ENCODE results near the gene CEP170B. TPM values are rescaled to one million over a fixed set of nuclear protein-coding genes. Genes with fewer than 3 reads are reported as not detected.

Gene CEP170B
- total and polyA plus RNA-seq, 9 of the 15 experiments (the other 6 are each of a cell fraction or from before 2014, with no cell fraction given), result 0.01 to 10.2 (median 2.2) TPM

- TF ChIP-seq ZNF407 (IDR thresholded peaks at IDR 0.05; ENCODE audit: low read depth) (no peak), HDAC6 (IDR thresholded peaks at IDR 0.05; ENCODE audit: low read depth, low read length) (no peak), SNIP1 (IDR thresholded peaks at IDR 0.05; ENCODE audit: low read depth) (no peak), ZNF639 (CRISPR knock-in tag; conservative IDR thresholded peaks at IDR 0.05 in 1 of 2, IDR thresholded peaks at IDR 0.05 in 1 of 2) (no peak), SMARCA5 (IDR thresholded peaks at IDR 0.05) (no peak), HDAC3 (IDR thresholded peaks at IDR 0.05; ENCODE audit: borderline replicate concordance, partially characterized antibody) (no peak), PRMT5 (CRISPR knock-in tag; IDR thresholded peaks at IDR 0.05) (no peak)
Observed at GRCh38 chr14:104868811-104869572, 3.9 kb downstream of the CEP170B start (continued).

Measured in K562 (cell line).